Neural progenitor cell (in vitro differentiated cells): ENCODE results near the gene CCT2. TPM values are rescaled to one million over a fixed set of nuclear protein-coding genes. Genes with fewer than 3 reads are reported as not detected.

ENCODE experiments used
- DNase-seq: peaks from one replicate; pipeline ENCODE4 v3.0.0-alpha.2; 2016; ENCODE audit warnings: low spot score
- H2AFZ ChIP-seq: fragments of 200-600 bp; sonication (generic); replicated peaks from 2 replicates; pipeline ENCODE4 v1.6.1; 2016; ENCODE audit warnings: antibody characterized with exemption
- H3F3A ChIP-seq: fragments of 200-600 bp; sonication (generic); 2 replicates; pipeline ENCODE4 v1.6.1; 2016; ENCODE audit warnings: antibody characterized with exemption, low read depth
- H3K27ac ChIP-seq: fragments of 200-600 bp; sonication (generic); 2 replicates; pipeline ENCODE4 v1.5.1; 2016; ENCODE audit warnings: mild to moderate bottlenecking
- H3K27me3 ChIP-seq: fragments of 200-600 bp; sonication (generic); 2 replicates; pipeline ENCODE4 v1.6.1; 2016; ENCODE audit warnings: mild to moderate bottlenecking, moderate library complexity
- H3K36me3 ChIP-seq: fragments of 200-600 bp; sonication (generic); 2 replicates; pipeline ENCODE4 v1.5.1; 2016
- H3K4me1 ChIP-seq: fragments of 200-600 bp; sonication (generic); 2 replicates; pipeline ENCODE4 v1.6.1; 2016; ENCODE audit warnings: mixed run types
- H3K4me2 ChIP-seq: fragments of 200-600 bp; sonication (generic); 2 replicates; pipeline ENCODE4 v1.6.1; 2016
- H3K4me3 ChIP-seq: fragments of 200-600 bp; sonication (generic); 2 replicates; pipeline ENCODE4 v1.5.1; 2016
- H3K79me2 ChIP-seq: fragments of 200-600 bp; sonication (generic); 2 replicates; pipeline ENCODE4 v1.6.1; 2016; ENCODE audit warnings: low read depth
- H3K9ac ChIP-seq: fragments of 200-600 bp; sonication (generic); 2 replicates; pipeline ENCODE4 v1.6.1; 2016
- H3K9me3 ChIP-seq: fragments of 200-600 bp; sonication (generic); 2 replicates; pipeline ENCODE4 v1.5.1; 2016; ENCODE audit warnings: low read depth
- H4K20me1 ChIP-seq: fragments of 200-600 bp; sonication (generic); 2 replicates; pipeline ENCODE4 v1.6.1; 2016; ENCODE audit warnings: low read depth
- H3K27ac Mint-ChIP-seq: 3 replicates; pipeline ENCODE4 v1.8.0; 2021; ENCODE audit warnings: mixed read lengths
- H3K27me3 Mint-ChIP-seq: 2 replicates; pipeline ENCODE4 v1.8.0; 2022; ENCODE audit warnings: low read depth, mild to moderate bottlenecking, inconsistent platforms, moderate library complexity, mixed read lengths; ENCODE audit not compliant: insufficient read depth
- H3K36me3 Mint-ChIP-seq: 3 replicates; pipeline ENCODE4 v1.8.0; 2021; ENCODE audit warnings: mixed read lengths
- H3K4me1 Mint-ChIP-seq: 3 replicates; pipeline ENCODE4 v1.8.0; 2021; ENCODE audit warnings: mixed read lengths
- H3K4me3 Mint-ChIP-seq: 3 replicates; pipeline ENCODE4 v1.8.0; 2021; ENCODE audit warnings: mild to moderate bottlenecking, moderate library complexity, mixed read lengths
- H3K9me3 Mint-ChIP-seq: 3 replicates; pipeline ENCODE4 v1.8.0; 2020; ENCODE audit warnings: mixed read lengths
- CTCF ChIP-seq: fragments of 200-600 bp; sonication (generic); IDR thresholded peaks from 2 replicates; pipeline ENCODE4 v1.5.1; 2017; ENCODE audit warnings: antibody characterized with exemption, mild to moderate bottlenecking
- EZH2 ChIP-seq: fragments of 200-600 bp; sonication (generic); IDR thresholded peaks from 2 replicates; pipeline ENCODE4 v1.6.1; 2017; ENCODE audit warnings: antibody characterized with exemption, mild to moderate bottlenecking, moderate library complexity
- EZH2phosphoT487 ChIP-seq: fragments of 200-600 bp; sonication (generic); IDR thresholded peaks from 2 replicates; pipeline ENCODE4 v1.6.1; 2017; ENCODE audit warnings: antibody characterized with exemption
- total RNA-seq: library from RNA; depleted of rRNA; stranded (reverse); fragments of >200 nt; gene quantifications from 2 replicates; pipeline ENCODE4 v1.2.3, GENCODE V29; 2015; ENCODE audit warnings: low replicate concordance

CCT2 gene
- total RNA-seq, 1 donor from 2014 or later: 516 TPM

- no peak overlapping the region for H3K27ac ChIP-seq
- no peaks in the 10 kb centered on the region for H3K79me2 ChIP-seq
- no peaks in the 10 kb centered on the region for H3K27me3 ChIP-seq
- no peaks in the 10 kb centered on the region for H3K9me3 ChIP-seq
- no peak for DNase-seq
- H3F3A ChIP-seq: no peaks in the 10 kb centered on the region
- H3K4me3 ChIP-seq: no peak overlapping the region
- no peak overlapping the region for H3K4me3 Mint-ChIP-seq
- no peaks in the 10 kb centered on the region for H3K4me1 ChIP-seq
- peaks cover 4% of the 10 kb centered on the region for H3K9me3 Mint-ChIP-seq
- H3K27me3 Mint-ChIP-seq: peaks cover 2% of the 10 kb centered on the region
- no peak overlapping the region for H3K9ac ChIP-seq
- no peaks in the 10 kb centered on the region for H4K20me1 ChIP-seq
- no peaks in the 10 kb centered on the region for H3K36me3 ChIP-seq
- H2AFZ ChIP-seq: no peak overlapping the region
- H3K4me2 ChIP-seq: no peak overlapping the region
- no peaks in the 10 kb centered on the region for H3K36me3 Mint-ChIP-seq
- H3K27ac Mint-ChIP-seq: no peak overlapping the region
- TF ChIP-seq EZH2: no peak
- TF ChIP-seq CTCF: no peak
- TF ChIP-seq EZH2phosphoT487: no peak
- H3K4me1 Mint-ChIP-seq: no peaks in the 10 kb centered on the region
Measured at GRCh38 chr12:69613351-69613750, 28.1 kb downstream of the CCT2 start.

- no peaks in the 10 kb centered on the region for H4K20me1 ChIP-seq
- TF ChIP-seq EZH2 (no peak), EZH2phosphoT487 (no peak), CTCF (no peak)
- no peak overlapping the region for H3K4me2 ChIP-seq
- no peaks in the 10 kb centered on the region for H3F3A ChIP-seq
- H3K79me2 ChIP-seq: no peaks in the 10 kb centered on the region
- no peaks in the 10 kb centered on the region for H3K36me3 ChIP-seq
- peaks cover 3% of the 10 kb centered on the region for H3K4me1 Mint-ChIP-seq
- no peak overlapping the region for H2AFZ ChIP-seq
- H3K9me3 Mint-ChIP-seq: peaks cover 4% of the 10 kb centered on the region
- H3K4me3 Mint-ChIP-seq: no peak overlapping the region
- H3K27ac Mint-ChIP-seq: no peak overlapping the region
- H3K36me3 Mint-ChIP-seq: no peaks in the 10 kb centered on the region
- peaks cover 7% of the 10 kb centered on the region for H3K27me3 Mint-ChIP-seq
- H3K4me3 ChIP-seq: no peak overlapping the region
- H3K4me1 ChIP-seq: no peaks in the 10 kb centered on the region
- H3K9ac ChIP-seq: no peak overlapping the region
- H3K27me3 ChIP-seq: no peaks in the 10 kb centered on the region
- no peaks in the 10 kb centered on the region for H3K9me3 ChIP-seq
- no peak for DNase-seq
- H3K27ac ChIP-seq: no peak overlapping the region
Measured at GRCh38 chr12:69616025-69616424, 30.8 kb downstream of the CCT2 start.

GRCh38 chr12:69619050-69619449 lies 33.8 kb downstream of the CCT2 start:
- Mint-ChIP-seq H3K9me3 (peaks cover 4% of the 10 kb centered on the region), H3K4me1 (peaks cover 3% of the 10 kb centered on the region), H3K27me3 (peaks cover 6% of the 10 kb centered on the region), H3K36me3 (no peaks in the 10 kb centered on the region), H3K4me3 (no peak overlapping the region), H3K27ac (no peak overlapping the region)
- Histone ChIP-seq H3K36me3 (no peaks in the 10 kb centered on the region), H3K27ac (no peak overlapping the region), H3K79me2 (no peaks in the 10 kb centered on the region), H3K4me2 (no peak overlapping the region), H3K4me1 (no peaks in the 10 kb centered on the region), H3K9me3 (no peaks in the 10 kb centered on the region), H3K27me3 (no peaks in the 10 kb centered on the region), H3F3A (no peaks in the 10 kb centered on the region), H3K4me3 (no peak overlapping the region), H2AFZ (no peak overlapping the region), H4K20me1 (no peaks in the 10 kb centered on the region), H3K9ac (no peak overlapping the region)
- DNase-seq: no peak
- TF ChIP-seq EZH2 (no peak), EZH2phosphoT487 (no peak), CTCF (no peak)

- no peak overlapping the region for H3K4me3 Mint-ChIP-seq
- H3K79me2 ChIP-seq: no peaks in the 10 kb centered on the region
- no peak overlapping the region for H2AFZ ChIP-seq
- peaks cover 4% of the 10 kb centered on the region for H3K9me3 Mint-ChIP-seq
- no peaks in the 10 kb centered on the region for H3F3A ChIP-seq
- no peak overlapping the region for H3K9ac ChIP-seq
- no peak overlapping the region for H3K4me3 ChIP-seq
- H4K20me1 ChIP-seq: no peaks in the 10 kb centered on the region
- peaks cover 3% of the 10 kb centered on the region for H3K4me1 Mint-ChIP-seq
- H3K9me3 ChIP-seq: no peaks in the 10 kb centered on the region
- H3K36me3 ChIP-seq: no peaks in the 10 kb centered on the region
- H3K4me1 ChIP-seq: no peaks in the 10 kb centered on the region
- DNase-seq: no peak
- no peak overlapping the region for H3K4me2 ChIP-seq
- no peak overlapping the region for H3K27ac Mint-ChIP-seq
- H3K36me3 Mint-ChIP-seq: no peaks in the 10 kb centered on the region
- H3K27ac ChIP-seq: no peak overlapping the region
- no peaks in the 10 kb centered on the region for H3K27me3 ChIP-seq
- peaks cover 5% of the 10 kb centered on the region for H3K27me3 Mint-ChIP-seq
- TF ChIP-seq CTCF (no peak), EZH2phosphoT487 (no peak), EZH2 (no peak)
Measured at GRCh38 chr12:69620077-69620476, 34.8 kb downstream of the CCT2 start.
